Fibroblast of pulmonary artery (primary cell): ENCODE results near the gene ZNF611.
"Not testable (repeated sequence)": the region's sequence is repeated elsewhere in the genome, so short reads cannot be mapped to it uniquely, and the experiment has no call there.

Source experiments
- DNase-seq: peaks from one replicate; pipeline ENCODE4 v3.0.0-alpha.2; 2010; ENCODE audit warnings: low read depth
- H3K4me3 ChIP-seq: replicated peaks from 2 replicates; pipeline ENCODE4 v1.5.1; 2011; ENCODE audit warnings: low read depth, mild to moderate bottlenecking, control low read depth, low read length, moderate library complexity
- TF ChIP-seq, protein P1 (sequence below): IDR thresholded peaks from 2 replicates; pipeline ENCODE4 v1.5.1; 2011; ENCODE audit warnings: mild to moderate bottlenecking, control low read depth, low read length, inconsistent platforms; ENCODE audit errors: missing control alignments

Gene ZNF611

DNA sequence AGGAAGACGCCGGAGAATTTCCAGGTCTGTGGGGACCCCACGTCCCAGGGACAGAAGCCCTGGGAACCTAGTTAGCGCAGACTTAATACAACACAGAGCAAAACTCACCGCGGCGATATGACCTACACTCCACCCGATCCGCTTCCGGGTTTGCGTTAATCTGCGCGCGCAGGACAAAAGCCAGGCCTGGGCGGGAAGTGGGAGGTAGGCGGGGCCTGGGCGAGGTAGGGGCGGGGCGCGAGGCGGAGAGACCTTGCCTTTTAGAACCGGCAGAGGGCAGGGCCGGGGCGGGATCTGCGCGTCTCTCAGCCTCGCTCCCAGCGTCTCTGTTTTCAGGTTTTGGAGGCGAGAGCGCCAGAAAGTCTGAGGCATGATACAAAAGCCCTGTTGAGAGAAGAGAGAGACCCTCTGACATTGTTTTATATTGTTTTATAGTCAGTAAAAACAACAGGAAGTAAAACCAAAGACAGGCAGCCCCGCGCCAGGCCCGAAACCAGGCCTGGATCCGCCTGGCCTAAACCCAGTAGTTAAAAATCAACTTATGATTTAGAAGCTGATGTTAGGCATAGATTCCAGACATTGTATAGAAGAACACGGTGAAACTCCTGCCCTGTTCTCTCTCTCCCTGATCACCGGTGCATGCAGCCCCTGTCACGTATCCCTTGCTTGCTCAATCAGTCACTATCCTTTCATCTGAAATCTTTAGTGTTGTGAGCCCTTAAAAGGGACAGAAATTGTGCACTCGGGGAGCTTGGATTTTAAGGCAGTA lies at the start of gene ZNF611:
Gene ZNF611 (minus strand): TSS at position 152 of the 769 bp plus-strand sequence. CDS start 19,150 bp downstream, outside the sequence.
- TF ChIP-seq, protein P1, sequence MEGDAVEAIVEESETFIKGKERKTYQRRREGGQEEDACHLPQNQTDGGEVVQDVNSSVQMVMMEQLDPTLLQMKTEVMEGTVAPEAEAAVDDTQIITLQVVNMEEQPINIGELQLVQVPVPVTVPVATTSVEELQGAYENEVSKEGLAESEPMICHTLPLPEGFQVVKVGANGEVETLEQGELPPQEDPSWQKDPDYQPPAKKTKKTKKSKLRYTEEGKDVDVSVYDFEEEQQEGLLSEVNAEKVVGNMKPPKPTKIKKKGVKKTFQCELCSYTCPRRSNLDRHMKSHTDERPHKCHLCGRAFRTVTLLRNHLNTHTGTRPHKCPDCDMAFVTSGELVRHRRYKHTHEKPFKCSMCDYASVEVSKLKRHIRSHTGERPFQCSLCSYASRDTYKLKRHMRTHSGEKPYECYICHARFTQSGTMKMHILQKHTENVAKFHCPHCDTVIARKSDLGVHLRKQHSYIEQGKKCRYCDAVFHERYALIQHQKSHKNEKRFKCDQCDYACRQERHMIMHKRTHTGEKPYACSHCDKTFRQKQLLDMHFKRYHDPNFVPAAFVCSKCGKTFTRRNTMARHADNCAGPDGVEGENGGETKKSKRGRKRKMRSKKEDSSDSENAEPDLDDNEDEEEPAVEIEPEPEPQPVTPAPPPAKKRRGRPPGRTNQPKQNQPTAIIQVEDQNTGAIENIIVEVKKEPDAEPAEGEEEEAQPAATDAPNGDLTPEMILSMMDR = peak; percentile 57
- peak within 1 kb of the TSS; percentile 95 for H3K4me3 ChIP-seq
- peak; percentile 95 for DNase-seq

DNA sequence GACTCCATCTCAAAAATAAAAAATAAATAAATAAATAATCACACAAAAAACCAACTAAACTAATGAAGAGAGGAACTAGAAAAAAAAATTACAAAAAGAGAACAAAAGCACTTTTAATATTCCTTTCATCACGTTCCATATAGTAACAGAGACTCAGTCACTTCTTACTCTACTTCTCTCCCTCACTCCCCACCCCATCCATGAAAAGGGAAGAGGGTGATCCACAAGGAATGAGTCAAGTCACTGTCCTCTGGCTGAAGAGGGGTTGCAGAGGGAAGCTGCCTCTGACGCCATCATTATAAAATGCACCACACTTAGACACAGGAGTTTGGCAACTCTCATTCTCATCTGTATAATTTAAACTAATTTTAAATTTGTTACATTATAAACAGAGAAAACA lies 48.0 kb upstream of the ZNF611 start:
- not testable (repeated sequence) for DNase-seq, H3K4me3 ChIP-seq

DNA sequence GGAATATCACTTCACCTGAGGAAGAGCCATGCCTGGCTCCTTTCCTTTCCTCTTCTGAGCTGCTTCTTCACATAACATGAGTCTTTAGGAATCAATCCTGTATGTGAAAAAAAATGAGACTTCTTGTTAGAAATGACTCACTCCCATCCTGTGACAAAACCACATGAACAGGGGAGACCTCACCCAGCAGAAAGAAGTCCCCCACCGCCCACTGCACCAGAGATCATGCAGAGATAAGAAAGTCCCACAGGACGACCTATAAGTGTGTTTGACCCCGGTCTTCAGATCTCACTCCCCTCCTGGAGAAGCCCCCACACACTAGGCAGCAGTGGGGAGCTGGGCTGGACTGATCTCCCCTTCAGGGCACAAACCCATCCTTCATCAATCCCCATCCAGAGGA lies 44.0 kb upstream of the ZNF611 start:
- no peak overlapping the region for H3K4me3 ChIP-seq
- TF ChIP-seq, protein P1 = no peak
- DNase-seq = no peak

DNA sequence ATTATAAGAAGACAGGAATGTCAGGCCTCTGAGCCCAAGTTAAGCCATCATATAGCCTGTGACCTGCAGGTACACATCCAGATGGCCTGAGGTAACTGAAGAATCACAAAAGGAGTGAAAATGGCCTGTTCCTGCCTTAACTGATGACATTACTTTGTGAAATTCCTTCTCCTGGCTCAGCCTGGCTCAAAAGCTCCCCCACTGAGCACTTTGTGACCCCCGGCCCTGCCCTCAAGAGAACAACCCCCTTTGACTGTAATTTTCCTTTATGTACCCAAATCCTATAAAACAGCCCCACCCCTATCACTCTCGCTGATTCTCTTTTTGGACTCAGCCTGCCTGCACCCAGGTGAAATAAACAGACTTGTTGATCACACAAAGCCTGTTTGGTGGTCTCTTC lies 21.6 kb upstream of the ZNF611 start:
- H3K4me3 ChIP-seq, DNase-seq: not testable (repeated sequence)

DNA sequence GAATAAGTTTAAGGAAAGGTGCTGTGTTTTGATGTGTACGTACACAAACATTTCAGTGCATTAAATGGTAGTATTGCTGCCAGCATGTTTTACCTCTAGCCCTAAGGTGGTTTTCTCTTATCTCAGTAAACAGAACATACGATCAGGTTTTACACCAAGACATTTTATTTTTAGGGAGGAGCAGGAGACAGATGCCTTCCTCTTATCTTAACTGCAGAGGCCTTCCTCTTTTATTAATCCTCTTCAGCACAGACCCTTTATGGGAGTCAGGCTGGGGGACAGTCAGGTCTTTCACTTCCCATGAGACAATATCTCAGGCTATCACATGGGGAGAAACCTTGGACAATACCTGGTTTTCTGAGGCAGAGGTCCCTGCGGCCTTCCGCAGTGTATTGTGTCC lies 14.9 kb upstream of the ZNF611 start:
- no peak for DNase-seq
- TF ChIP-seq, protein P1 = no peak
- no peak overlapping the region for H3K4me3 ChIP-seq

DNA sequence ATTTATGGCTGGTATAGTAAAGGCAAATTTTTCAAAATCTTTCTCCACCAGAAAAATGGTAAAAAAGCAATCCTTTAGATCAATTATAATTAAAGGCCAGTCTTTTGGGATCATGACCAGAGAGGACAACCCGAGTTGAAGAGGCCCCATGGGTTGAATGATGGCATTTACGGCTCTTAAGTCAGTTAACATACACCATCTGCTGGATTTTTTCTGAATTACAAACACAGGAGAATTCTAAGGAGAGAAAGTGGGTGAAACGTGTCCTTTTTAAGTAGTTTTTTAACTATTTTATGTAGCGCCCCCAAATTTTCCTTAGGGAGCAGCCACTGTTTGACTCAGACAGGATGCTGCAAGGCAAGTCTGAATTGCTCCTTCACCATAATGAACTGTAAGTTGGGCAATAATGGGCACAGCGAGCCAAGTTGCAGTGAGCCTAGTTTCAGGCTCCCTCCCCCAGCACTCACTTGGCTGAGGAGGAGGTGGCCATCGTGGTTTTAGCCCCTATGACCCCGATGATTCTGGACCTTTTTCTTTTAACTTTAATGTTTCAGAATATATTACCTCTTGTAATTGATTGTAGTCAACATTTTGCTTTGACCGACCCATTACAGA lies 13.6 kb upstream of the ZNF611 start:
- peak; percentile 61 for DNase-seq
- TF ChIP-seq, protein P1 = peak; percentile 34
- H3K4me3 ChIP-seq = no peak overlapping the region

DNA sequence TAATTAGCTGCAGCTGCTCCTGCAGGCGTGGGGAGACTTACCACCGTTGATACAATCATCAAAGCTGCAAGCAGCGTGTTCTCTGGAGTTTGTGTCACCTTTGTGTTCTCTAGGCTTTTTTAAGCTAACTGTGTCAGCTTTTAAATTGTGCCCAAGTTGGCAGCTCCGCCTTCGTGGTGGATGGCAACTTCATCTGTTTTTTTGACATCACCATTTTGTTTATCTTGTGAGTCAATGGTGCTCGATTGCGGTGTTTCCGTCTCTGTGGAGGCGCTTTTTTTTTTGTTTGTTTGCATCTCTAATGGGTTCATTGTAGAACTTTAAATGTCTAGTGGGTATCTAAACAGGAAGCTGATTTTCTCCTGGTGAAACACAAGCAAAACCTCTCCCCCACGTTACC lies 11.1 kb upstream of the ZNF611 start:
- H3K4me3 ChIP-seq = not testable (repeated sequence)

DNA sequence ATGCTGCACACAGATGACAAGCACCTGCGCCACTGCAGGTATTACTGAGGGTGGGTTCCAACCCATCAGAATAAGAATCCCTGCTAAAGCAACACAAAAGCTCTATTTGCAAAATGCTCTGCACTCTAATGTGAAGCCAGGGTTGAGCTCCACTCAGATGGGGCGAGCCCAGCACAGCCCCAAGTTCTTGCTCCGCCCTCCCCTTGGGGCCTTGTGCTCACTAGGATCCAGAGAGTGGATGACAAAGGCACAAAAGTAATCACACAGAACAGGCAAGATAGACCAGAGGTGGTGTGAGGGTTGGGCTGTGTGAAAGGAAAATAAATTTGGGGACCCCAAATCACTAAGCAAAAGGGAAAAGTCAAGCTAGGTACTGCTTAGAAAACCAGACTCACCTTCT lies 8.2 kb upstream of the ZNF611 start:
- H3K4me3 ChIP-seq = no peak overlapping the region
- DNase-seq = no peak
- TF ChIP-seq, protein P1 = no peak

More for the DNA sequence above, 11.1 kb upstream of the ZNF611 start:
- DNase-seq = peak; percentile 2
